K562 (cell line): Measurements from ENCODE around the gene HSD11B1L. TPM values are rescaled to one million over a fixed set of nuclear protein-coding genes. Genes with fewer than 3 reads are reported as not detected.

Source experiments
- ASH1L ChIP-seq: fragments of 450-650 bp; IDR thresholded peaks from 2 replicates; pipeline ENCODE4 v1.6.1; 2018; ENCODE audit warnings: borderline replicate concordance, mild to moderate bottlenecking, low read depth; ENCODE audit not compliant: partially characterized antibody
- BDP1 ChIP-seq: IDR thresholded peaks from 3 replicates; pipeline ENCODE4 v1.6.1; 2011; ENCODE audit not compliant: insufficient read length, insufficient read depth
- CBX8 ChIP-seq: fragments of 200-600 bp; sonication (generic); IDR thresholded peaks from 2 replicates; pipeline ENCODE4 v1.6.1; 2012; ENCODE audit warnings: borderline replicate concordance, mixed run types, low read depth, mild to moderate bottlenecking, moderate library complexity, mixed read lengths, low read length, control low read depth, inconsistent platforms; ENCODE audit not compliant: poor library complexity, severe bottlenecking; ENCODE audit errors: extremely low read depth
- CTCF ChIP-seq, 3 experiments: IDR thresholded peaks in 2 of 3; conservative IDR thresholded peaks in 1 of 3; 2 replicates each; pipeline ENCODE4 v1.5.1; 2011 to 2012; ENCODE audit warnings: low read length in 3 of 3, mild to moderate bottlenecking in 3 of 3, control low read depth in 2 of 3, improper control_type of control experiment in 1 of 3, inconsistent platforms in 1 of 3, low read depth in 1 of 3, mixed read lengths in 1 of 3, moderate library complexity in 1 of 3; ENCODE audit not compliant: insufficient read depth in 2 of 3
- E2F3 ChIP-seq: fragments of 250-450 bp; sonication (Bioruptor Pico); IDR thresholded peaks from 2 replicates; pipeline ENCODE4 v1.4.0; 2020; ENCODE audit warnings: mild to moderate bottlenecking
- GTF2E2 ChIP-seq: fragments of 200-800 bp; sonication (Bioruptor generic); IDR thresholded peaks from 2 replicates; pipeline ENCODE4 v1.6.1; 2016; ENCODE audit warnings: missing genetic modification characterization, missing compliant biosample characterization
- HDGF ChIP-seq: fragments of 450-650 bp; IDR thresholded peaks from 2 replicates; pipeline ENCODE4 v1.6.1; 2016
- KAT8 ChIP-seq: fragments of 450-650 bp; IDR thresholded peaks from 2 replicates; pipeline ENCODE4 v1.6.1; 2016; ENCODE audit warnings: low read depth, mild to moderate bottlenecking
- KDM1A ChIP-seq, 2 experiments: fragments of 450-650 bp; IDR thresholded peaks; 2 replicates each; pipeline ENCODE4 v1.6.1; 2016; ENCODE audit warnings: mild to moderate bottlenecking in 2 of 2
- MBD1 ChIP-seq: fragments of 250-450 bp; sonication (Bioruptor Pico); IDR thresholded peaks from 2 replicates; pipeline ENCODE4 v1.8.0; 2022; ENCODE audit warnings: inconsistent platforms
- MCM2 ChIP-seq: fragments of 450-650 bp; IDR thresholded peaks from 2 replicates; pipeline ENCODE4 v1.6.1; 2017; ENCODE audit warnings: low read depth, mild to moderate bottlenecking
- NCOR1 ChIP-seq: fragments of 450-650 bp; IDR thresholded peaks from 2 replicates; pipeline ENCODE4 v1.6.1; 2016; ENCODE audit warnings: mild to moderate bottlenecking, moderate library complexity
- POLR2A ChIP-seq: fragments of 450-650 bp; conservative IDR thresholded peaks from 2 replicates; pipeline ENCODE4 v1.6.1; 2016
- PTBP1 ChIP-seq: fragments of 200-400 bp; formaldehyde crosslinking; IDR thresholded peaks from 2 replicates; pipeline ENCODE4 v1.6.1; 2017; ENCODE audit warnings: low read depth, low read length
- RHOXF2B ChIP-seq: fragments of 250-450 bp; sonication (Bioruptor Pico); conservative IDR thresholded peaks from 2 replicates; pipeline ENCODE4 v1.5.1; 2021
- RUNX1 ChIP-seq: sonication (generic); IDR thresholded peaks from 2 replicates; pipeline ENCODE4 v1.6.1; 2016; ENCODE audit warnings: antibody characterized with exemption, low read depth
- SAFB2 ChIP-seq: fragments of 200-400 bp; formaldehyde crosslinking; IDR thresholded peaks from 2 replicates; pipeline ENCODE4 v1.6.1; 2018; ENCODE audit warnings: borderline replicate concordance, low read length, low read depth, moderate library complexity; ENCODE audit not compliant: severe bottlenecking
- SRF ChIP-seq, 2 experiments: fragments of 250-450, 450-650 bp in 1 of 2; sonication (Bioruptor Pico) in 1 of 2; sonication (generic) in 1 of 2; formaldehyde crosslinking; IDR thresholded peaks; 2 replicates each; pipeline versions ENCODE4 v1.5.0 to v1.5.1; 2020 to 2022; ENCODE audit warnings: mild to moderate bottlenecking in 1 of 2, missing genetic modification reagents in 1 of 2
- TBP ChIP-seq: optimal IDR thresholded peaks from 2 replicates; pipeline ENCODE3; 2011; ENCODE audit warnings: low read depth, low read length, improper control_type of control experiment
- YBX1 ChIP-seq: fragments of 450-650 bp; IDR thresholded peaks from 2 replicates; pipeline ENCODE4 v1.7.1; 2016; ENCODE audit warnings: mild to moderate bottlenecking
- ZFP30 ChIP-seq: fragments of 250-450 bp; sonication (Bioruptor Pico); IDR thresholded peaks from 2 replicates; pipeline ENCODE4 v1.8.0; 2022; ENCODE audit warnings: moderate library complexity, mild to moderate bottlenecking, inconsistent platforms, borderline replicate concordance
- ZNF133 ChIP-seq: fragments of 250-450 bp; sonication (Bioruptor Pico); IDR thresholded peaks from 2 replicates; pipeline ENCODE4 v1.4.0; 2020; ENCODE audit warnings: mild to moderate bottlenecking
- ZNF184 ChIP-seq: sonication (generic); formaldehyde crosslinking; IDR thresholded peaks from 2 replicates; pipeline ENCODE4 v1.5.0; 2020; ENCODE audit warnings: missing genetic modification reagents
- ZNF280B ChIP-seq: fragments of 250-450 bp; sonication (Bioruptor Pico); IDR thresholded peaks from 2 replicates; pipeline ENCODE4 v1.5.1; 2021; ENCODE audit warnings: mild to moderate bottlenecking
- ZNF551 ChIP-seq: fragments of 250-450 bp; sonication (Bioruptor Pico); IDR thresholded peaks from 2 replicates; pipeline ENCODE4 v1.5.0; 2021; ENCODE audit warnings: mild to moderate bottlenecking, moderate library complexity
- ZNF77 ChIP-seq: fragments of 250-450 bp; sonication (Bioruptor Pico); IDR thresholded peaks from 2 replicates; pipeline ENCODE4 v1.5.0; 2020
- polyA plus RNA-seq, 8 experiments: library from polyadenylated mRNA; depleted of rRNA in 4 of 8; stranded (reverse) in 5 of 8; unstranded in 3 of 8; fragments of >200 nt; fragmentation: Nextera tagmentation in 2 of 8; fragmentation: Illumina TruSeq in 1 of 8; extraction: Ambion mirVana in 2 of 8; extraction: Trizol in 1 of 8; gene quantifications; 2 replicates each; pipeline versions ENCODE4 v1.2.1 to v1.2.3, GENCODE V29; 2011 to 2014; ENCODE audit warnings: inconsistent platforms in 1 of 8, missing spikeins in 1 of 8
- total RNA-seq, 7 experiments: library from RNA; depleted of rRNA in 6 of 7; stranded (reverse); fragments of >200 nt in 6 of 7; fragmentation: Illumina TruSeq in 2 of 7; extraction: Trizol in 2 of 7; gene quantifications; 2 replicates each; pipeline versions ENCODE4 v1.2.1 to v1.2.3, GENCODE V29; 2011 to 2021; ENCODE audit warnings: low replicate concordance in 1 of 7

The HSD11B1L gene
- total and polyA plus RNA-seq, 9 of the 15 experiments (the other 6 are each of a cell fraction or from before 2014, with no cell fraction given), result 0.31 to 7.7 (median 2.3) TPM

GRCh38 chr19:5690125-5690954 is 9.5 kb downstream of the HSD11B1L start, which contains the start of gene RPL36 (continued):
- TF ChIP-seq ZFP30 (CRISPR knock-in tag), result no peak
- peak; percentile 99 for TF ChIP-seq POLR2A
- no peak for TF ChIP-seq ZNF551 (CRISPR knock-in tag)
- no peak for TF ChIP-seq ZNF184
- no peak for TF ChIP-seq KDM1A (IDR thresholded peaks at IDR 0.05)
- TF ChIP-seq YBX1, result no peak
- peak; percentile 29; the same call in 1 of the 2 replicates for TF ChIP-seq HDGF
- TF ChIP-seq CBX8, result no peak
- no peak for TF ChIP-seq ZNF280B (CRISPR knock-in tag)
- peak; percentile 93 to 99 (median 98) for TF ChIP-seq CTCF (IDR thresholded peaks at IDR 0.05 in 2 of 3, conservative IDR thresholded peaks at IDR 0.05 in 1 of 3; ENCODE audit: insufficient read depth in 2 of 3, low read depth in 1 of 3, low read length in 3 of 3)
- 0 out of 4 replicates have a peak, but pooled peaks of 1 of the 2 experiments have one; percentile 54 for TF ChIP-seq SRF (CRISPR knock-in tag; IDR thresholded peaks at IDR 0.05)
- TF ChIP-seq BDP1, result no peak
- no peak; the same call in 1 of the 2 replicates for TF ChIP-seq NCOR1
- TF ChIP-seq ZNF77 (CRISPR knock-in tag), result no peak
- no peak for TF ChIP-seq TBP
- no peak for TF ChIP-seq ZNF133 (CRISPR knock-in tag)
- TF ChIP-seq KAT8, result no peak
- peak; percentile 97 for TF ChIP-seq GTF2E2 (tag)
- no peak for TF ChIP-seq ASH1L
- peak; percentile 82 for TF ChIP-seq PTBP1
- peak; percentile 81; the same call in 1 of the 2 replicates for TF ChIP-seq E2F3 (CRISPR knock-in tag)
- no peak for TF ChIP-seq MBD1
- TF ChIP-seq RUNX1, result no peak
- TF ChIP-seq RHOXF2B (CRISPR knock-in tag), result 0 out of 2 replicates have a peak, but pooled peaks have one; percentile 64
- TF ChIP-seq MCM2, result 0 out of 2 replicates have a peak, but pooled peaks have one; percentile 6
- no peak for TF ChIP-seq SAFB2
